Lower leg skin (tissue), 3 donors: ENCODE results near the gene DCUN1D3.

Experiments used
- CTCF ChIP-seq, 3 donors: fragments of 450-650 bp; IDR thresholded peaks; one replicate each; pipeline ENCODE4 v1.5.1; 2016; ENCODE audit warnings: antibody characterized with exemption in 3 of 3, mild to moderate bottlenecking in 3 of 3, moderate library complexity in 2 of 3
- POLR2A ChIP-seq, 2 donors: fragments of 450-650 bp; IDR thresholded peaks; one replicate each; pipeline ENCODE4 v1.6.1; 2016 to 2017; ENCODE audit warnings: antibody characterized with exemption in 2 of 2, mild to moderate bottlenecking in 1 of 2, moderate library complexity in 1 of 2

- TF ChIP-seq CTCF (IDR thresholded peaks at IDR 0.05) (no peak), POLR2A (IDR thresholded peaks at IDR 0.05) (no peak)
These were observed 44.9 kb upstream of the DCUN1D3 start for GRCh38 chr16:20944861-20945574.
